H1 (cell line): ENCODE measurements around the gene HIPK2. TPM values are rescaled to one million over a fixed set of nuclear protein-coding genes. Genes with fewer than 3 reads are reported as not detected.

Source experiments
- CTCF ChIA-PET: fragments of 300-600 bp; sonication (Branson Sonifier 250); formaldehyde crosslinking; loops from one replicate; lab custom pipeline; 2021; ENCODE audit not compliant: partially characterized antibody; lab: Charles Lee
- POLR2A ChIA-PET: fragments of 300-600 bp; sonication (Branson Sonifier 250); formaldehyde crosslinking; loops from one replicate; lab custom pipeline; 2021; ENCODE audit warnings: inconsistent platforms; ENCODE audit not compliant: partially characterized antibody; lab: Charles Lee
- DNase-seq, 2 experiments: peaks; one replicate each; pipeline versions ENCODE4 v3.0.0 to v3.0.0-alpha.2; 2010 to 2022; ENCODE audit warnings: low spot score in 2 of 2, low read depth in 1 of 2, mixed read lengths in 1 of 2
- FAIRE-seq: peaks from 2 replicates; lab custom pipeline; 2011; peaks lifted over from hg19 to GRCh38; lab: Jason Lieb, UNC
- H2AFZ ChIP-seq: 2 replicates; pipeline ENCODE4 v1.8.1; 2012; ENCODE audit warnings: low read length, inconsistent platforms
- H2AK5ac ChIP-seq: 2 replicates; pipeline ENCODE4 v1.6.1; 2013; ENCODE audit warnings: low read depth, low read length
- H2BK120ac ChIP-seq: replicated peaks from 2 replicates; pipeline ENCODE3; 2013; ENCODE audit warnings: low read depth, low read length, inconsistent platforms
- H2BK12ac ChIP-seq: 2 replicates; pipeline ENCODE4 v1.6.1; 2013; ENCODE audit warnings: low read depth, low read length
- H2BK15ac ChIP-seq: 2 replicates; pipeline ENCODE4 v1.6.1; 2013; ENCODE audit warnings: low read length
- H2BK20ac ChIP-seq: 2 replicates; pipeline ENCODE4 v1.6.1; 2013; ENCODE audit warnings: low read length
- H2BK5ac ChIP-seq: 2 replicates; pipeline ENCODE4 v1.6.1; 2013; ENCODE audit warnings: low read depth, low read length
- H3K14ac ChIP-seq: 2 replicates; pipeline ENCODE4 v1.6.1; 2013; ENCODE audit warnings: inconsistent platforms; ENCODE audit not compliant: insufficient read length
- H3K18ac ChIP-seq: 2 replicates; pipeline ENCODE4 v1.6.1; 2013; ENCODE audit warnings: low read length; ENCODE audit errors: extremely low read depth
- H3K23ac ChIP-seq: 2 replicates; pipeline ENCODE4 v1.6.1; 2013; ENCODE audit warnings: inconsistent platforms; ENCODE audit not compliant: insufficient read length
- H3K23me2 ChIP-seq: 2 replicates; pipeline ENCODE4 v1.6.1; 2013; ENCODE audit warnings: low read depth, low read length
- H3K27ac ChIP-seq: 2 replicates; pipeline ENCODE4 v1.6.1; 2011; ENCODE audit warnings: low read depth, low read length, inconsistent platforms
- H3K27me3 ChIP-seq, 4 experiments: replicated peaks in 1 of 4; 1 replicate in 1 of 4; 2 replicates in 3 of 4; pipeline versions ENCODE4 v1.6.1 to v1.8.1; 2011 to 2013; ENCODE audit warnings: low read length in 3 of 4, mild to moderate bottlenecking in 3 of 4, inconsistent platforms in 2 of 4, mixed read lengths in 2 of 4, moderate library complexity in 1 of 4; ENCODE audit not compliant: control insufficient read depth in 3 of 4, insufficient read depth in 3 of 4; ENCODE audit errors: extremely low read depth in 1 of 4
- H3K36me3 ChIP-seq, 4 experiments: 2 replicates each; pipeline versions ENCODE4 v1.6.1 to v1.8.1; 2011 to 2013; ENCODE audit warnings: mild to moderate bottlenecking in 4 of 4, low read length in 3 of 4, moderate library complexity in 2 of 4, control low read depth in 1 of 4, inconsistent platforms in 1 of 4; ENCODE audit not compliant: insufficient read depth in 4 of 4, control insufficient read depth in 2 of 4
- H3K4ac ChIP-seq: replicated peaks from 2 replicates; pipeline ENCODE3; 2013; ENCODE audit warnings: low read length, low read depth, mixed read lengths, inconsistent platforms; ENCODE audit not compliant: insufficient read length
- H3K4me1 ChIP-seq, 4 experiments: replicated peaks in 1 of 4; 1 replicate in 1 of 4; 2 replicates in 3 of 4; pipeline versions ENCODE4 v1.6.1 to v1.8.1; 2011 to 2013; ENCODE audit warnings: low read length in 3 of 4, inconsistent platforms in 2 of 4, mixed read lengths in 1 of 4; ENCODE audit not compliant: insufficient read depth in 4 of 4, control insufficient read depth in 3 of 4
- H3K4me2 ChIP-seq, 2 experiments: 2 replicates each; pipeline versions ENCODE4 v1.6.1 to v1.8.1; 2011 to 2013; ENCODE audit warnings: low read depth in 2 of 2, low read length in 2 of 2, control low read depth in 1 of 2, inconsistent platforms in 1 of 2, mild to moderate bottlenecking in 1 of 2; ENCODE audit not compliant: insufficient read depth in 1 of 2
- H3K4me3 ChIP-seq, 4 experiments: fragments of 200-600, 300-600 bp in 1 of 4; sonication (generic), shearing (Covaris generic), sonication (Bioruptor Twin) in 1 of 4; 2 replicates each; pipeline versions ENCODE4 v1.5.1 to v1.8.1; 2011 to 2016; ENCODE audit warnings: low read length in 4 of 4, low read depth in 3 of 4, control low read depth in 2 of 4, inconsistent platforms in 2 of 4, mild to moderate bottlenecking in 2 of 4, mixed read lengths in 1 of 4, moderate library complexity in 1 of 4; ENCODE audit not compliant: insufficient read depth in 2 of 4; ENCODE audit errors: extremely low read depth in 1 of 4
- H3K56ac ChIP-seq: replicated peaks from 2 replicates; pipeline ENCODE3; 2013; ENCODE audit warnings: low read depth, mild to moderate bottlenecking, mixed read lengths, low read length, inconsistent platforms; ENCODE audit not compliant: insufficient read length
- H3K79me1 ChIP-seq: 2 replicates; pipeline ENCODE4 v1.6.1; 2013; ENCODE audit warnings: low read depth, low read length, control low read depth
- H3K79me2 ChIP-seq, 2 experiments: 2 replicates each; pipeline versions ENCODE4 v1.6.1 to v1.8.1; 2012 to 2013; ENCODE audit warnings: low read length in 2 of 2, mild to moderate bottlenecking in 2 of 2, inconsistent platforms in 1 of 2; ENCODE audit not compliant: insufficient read depth in 2 of 2, control insufficient read depth in 1 of 2
- H3K9ac ChIP-seq, 4 experiments: replicated peaks in 1 of 4; 1 replicate in 1 of 4; 2 replicates in 3 of 4; pipeline versions ENCODE4 v1.6.1 to v1.8.1; 2011 to 2013; ENCODE audit warnings: low read depth in 3 of 4, low read length in 3 of 4, control low read depth in 2 of 4, mild to moderate bottlenecking in 2 of 4, moderate library complexity in 2 of 4, inconsistent platforms in 1 of 4; ENCODE audit errors: extremely low read depth in 1 of 4
- H3K9me3 ChIP-seq, 2 experiments: 2 replicates each; pipeline versions ENCODE4 v1.6.1 to v1.8.1; 2012 to 2013; ENCODE audit warnings: mild to moderate bottlenecking in 2 of 2, moderate library complexity in 2 of 2, control low read depth in 1 of 2, inconsistent platforms in 1 of 2, low read depth in 1 of 2, low read length in 1 of 2, mixed read lengths in 1 of 2; ENCODE audit not compliant: insufficient read depth in 2 of 2
- H4K20me1 ChIP-seq, 2 experiments: replicated peaks in 1 of 2; 2 replicates each; pipeline versions ENCODE3 to v1.8.1; 2011 to 2013; ENCODE audit warnings: inconsistent platforms in 2 of 2, low read length in 2 of 2, mild to moderate bottlenecking in 1 of 2; ENCODE audit not compliant: insufficient read depth in 2 of 2, control insufficient read depth in 1 of 2
- H4K5ac ChIP-seq: 2 replicates; pipeline ENCODE4 v1.6.1; 2013; ENCODE audit warnings: low read length, low read depth, mixed read lengths, inconsistent platforms; ENCODE audit not compliant: insufficient read length
- H4K8ac ChIP-seq: 2 replicates; pipeline ENCODE4 v1.8.0; 2013; ENCODE audit warnings: mild to moderate bottlenecking, moderate library complexity, low read length, inconsistent platforms; ENCODE audit not compliant: insufficient read depth; ENCODE audit errors: extremely low read depth
- H4K91ac ChIP-seq: replicated peaks from 2 replicates; pipeline ENCODE3; 2013; ENCODE audit warnings: low read length, mixed read lengths, inconsistent platforms; ENCODE audit not compliant: insufficient read length
- ASH2L ChIP-seq: fragments of 200-600, 300-600 bp; sonication (generic); IDR thresholded peaks from one replicate; pipeline ENCODE4 v1.7.1; 2017; ENCODE audit warnings: low read length
- GTF2F1 ChIP-seq: IDR thresholded peaks from 2 replicates; pipeline ENCODE4 v1.6.1; 2012; ENCODE audit warnings: low read depth, low read length, improper control_type of control experiment, borderline replicate concordance
- JUND ChIP-seq: IDR thresholded peaks from 2 replicates; pipeline ENCODE4 v1.6.1; 2011; ENCODE audit warnings: mild to moderate bottlenecking, improper control_type of control experiment, low read length
- RFX5 ChIP-seq: IDR thresholded peaks from 2 replicates; pipeline ENCODE4 v1.6.1; 2011; ENCODE audit warnings: low read depth, low read length, improper control_type of control experiment, borderline replicate concordance
- SIX5 ChIP-seq: IDR thresholded peaks from 2 replicates; pipeline ENCODE4 v1.6.1; 2011; ENCODE audit warnings: mild to moderate bottlenecking, low read depth, low read length
- SP1 ChIP-seq: IDR thresholded peaks from 2 replicates; pipeline ENCODE4 v1.6.1; 2011; ENCODE audit warnings: low read depth, low read length
- TAF7 ChIP-seq: optimal IDR thresholded peaks from 2 replicates; pipeline ENCODE3; 2011; ENCODE audit warnings: low read depth, mild to moderate bottlenecking, inconsistent platforms, low read length, moderate library complexity, borderline replicate concordance
- WGBS, 2 experiments: shearing (Covaris generic) in 1 of 2; methylation state at CpG; one replicate each; pipeline versions ENCODE4 v1.1.6 to v1.1.7; 2013 to 2015; ENCODE audit warnings: low lambda C conversion rate in 2 of 2, mixed read lengths in 2 of 2, inconsistent platforms in 1 of 2, low coverage in 1 of 2, missing lambda C conversion rate in 1 of 2; ENCODE audit not compliant: insufficient replicate concordance in 2 of 2, insufficient coverage in 1 of 2, insufficient read length in 1 of 2; ENCODE audit errors: extremely low coverage in 1 of 2, missing lambda C conversion rate in 1 of 2; 5-methylcytosine and 5-hydroxymethylcytosine counted together
- polyA plus RNA-seq, 7 experiments: library from polyadenylated mRNA; depleted of rRNA in 3 of 7; stranded (reverse) in 5 of 7; unstranded in 2 of 7; fragments of >200 nt in 5 of 7; fragments of 200-250 nt in 2 of 7; gene quantifications; 1 replicate in 5 of 7; 2 replicates in 1 of 7; 4 replicates in 1 of 7; pipeline versions ENCODE4 v1.2.1 to v1.2.3, GENCODE V29; 2011 to 2013; ENCODE audit warnings: missing spikeins in 2 of 7, mixed read lengths in 2 of 7
- total RNA-seq: library from RNA; stranded (reverse); fragmentation: NEBNext Ultra II Directional; extraction: Animal tissue kit (Norgen Biotek cat#: 25700); gene quantifications from 2 replicates; pipeline ENCODE4 v1.2.1, GENCODE V29; 2021

Gene HIPK2
- total and polyA plus RNA-seq, 2 of the 8 experiments (the other 6 are each of a cell fraction or from before 2014, with no cell fraction given): 8.3 to 24.3 TPM

- DNase-seq: no peak
- 88% methylated on average over 4 of the region's 4 CpGs; no CpG with 5 or more reads in 1 of the 2 experiments for WGBS, 2 experiments
- no peaks in the 10 kb centered on the region for H3K9me3 ChIP-seq
- no peak overlapping the region for H3K4me3 ChIP-seq
- no peak overlapping the region for H3K14ac ChIP-seq
- H2BK15ac ChIP-seq: no peak overlapping the region
- H4K91ac ChIP-seq: no peak overlapping the region
- no peak overlapping the region for H4K8ac ChIP-seq
- H2AK5ac ChIP-seq: peak overlapping the region; percentile 41; the same call in 1 of the 2 replicates
- no peak overlapping the region for H3K9ac ChIP-seq
- POLR2A ChIA-PET: interaction anchor here (1.6 kb wide), 1 partner anchor 99 kb away, joined by 4 read pairs; no protein-coding TSS in a partner anchor
- no peak overlapping the region for H3K4me2 ChIP-seq
- FAIRE-seq: no peak
- no peak overlapping the region for H3K56ac ChIP-seq
- no peaks in the 10 kb centered on the region; a peak in 1 of 4 replicates for H3K79me2 ChIP-seq
- no peak overlapping the region for H4K5ac ChIP-seq
- H2BK20ac ChIP-seq: 0 out of 2 replicates have a peak overlapping the region, but pooled peaks have one; percentile 21
- H3K79me1 ChIP-seq: no peaks in the 10 kb centered on the region
- 0 out of 2 replicates have a peak overlapping the region, but pooled peaks have one; percentile 1 for H3K18ac ChIP-seq
- H3K36me3 ChIP-seq: no peaks in the 10 kb centered on the region
- H3K23me2 ChIP-seq: no peaks in the 10 kb centered on the region
- CTCF ChIA-PET: interaction anchor here (0.6 to 5.2 kb wide), 60 partner anchors 8 to 363 kb away, joined by 3 to 122 read pairs (median 4); partner anchors contain the start of gene KLRG2
- H2AFZ ChIP-seq: no peak overlapping the region
- no peak overlapping the region for H2BK5ac ChIP-seq
- no peaks in the 10 kb centered on the region for H4K20me1 ChIP-seq
- no peaks in the 10 kb centered on the region for H3K27me3 ChIP-seq
- no peak overlapping the region for H2BK120ac ChIP-seq
- no peak overlapping the region for H3K23ac ChIP-seq
- H3K4me1 ChIP-seq: peaks cover 7 to 12% (median 9%) of the 10 kb centered on the region in 4 experiments
- H3K27ac ChIP-seq: no peak overlapping the region
- no peak for TF ChIP-seq ASH2L
- TF ChIP-seq SP1: no peak
- TF ChIP-seq TAF7: no peak
- TF ChIP-seq RFX5: no peak
- TF ChIP-seq GTF2F1: no peak
- TF ChIP-seq SIX5: no peak
- TF ChIP-seq JUND: no peak
- no peak overlapping the region for H3K4ac ChIP-seq
- H2BK12ac ChIP-seq: no peak overlapping the region
Observed at GRCh38 chr7:139646566-139646965, 131.2 kb downstream of the HIPK2 start.
